SK-N-SH treated with all-trans-retinoic acid at 6 μM for 48 hours (cell line): Measurements from ENCODE around the gene GREB1.

ENCODE experiments used
- ATAC-seq: fragments of 200-7000 bp; cut with Tn5 transposase; 3 replicates; pipeline ENCODE4 v1.9.1; 2020; ENCODE audit warnings: mild to moderate bottlenecking, moderate library complexity
- ARNTL ChIP-seq: fragments of 450-650 bp; formaldehyde crosslinking; IDR thresholded peaks from 2 replicates; pipeline ENCODE4 v1.5.0; 2020; ENCODE audit warnings: low read depth, mild to moderate bottlenecking, moderate library complexity, borderline replicate concordance
- BACH2 ChIP-seq: fragments of 250-450 bp; sonication (Bioruptor Pico); IDR thresholded peaks from 2 replicates; pipeline ENCODE4 v1.9.0; 2021; ENCODE audit warnings: mild to moderate bottlenecking, borderline replicate concordance
- CREB5 ChIP-seq: fragments of 250-450 bp; sonication (Bioruptor Pico); IDR thresholded peaks from 2 replicates; pipeline ENCODE4 v1.5.1; 2020; ENCODE audit warnings: low read depth, mild to moderate bottlenecking, moderate library complexity
- CSDC2 ChIP-seq: fragments of 250-450 bp; sonication (Bioruptor Pico); IDR thresholded peaks from 2 replicates; pipeline ENCODE4 v1.5.0; 2020; ENCODE audit warnings: mild to moderate bottlenecking, moderate library complexity
- CSRNP3 ChIP-seq: fragments of 250-450 bp; sonication (Bioruptor Pico); IDR thresholded peaks from 2 replicates; pipeline ENCODE4 v1.5.1; 2021; ENCODE audit warnings: mild to moderate bottlenecking, moderate library complexity
- ESRRG ChIP-seq: fragments of 250-450 bp; sonication (Bioruptor Pico); IDR thresholded peaks from 2 replicates; pipeline ENCODE4 v1.6.1; 2021; ENCODE audit warnings: mild to moderate bottlenecking
- GLIS3 ChIP-seq: fragments of 250-450 bp; sonication (Bioruptor Pico); IDR thresholded peaks from 2 replicates; pipeline ENCODE4 v1.5.0; 2020; ENCODE audit warnings: mild to moderate bottlenecking, moderate library complexity
- ISL1 ChIP-seq: fragments of 250-450 bp; sonication (Bioruptor Pico); IDR thresholded peaks from 2 replicates; pipeline ENCODE4 v2.1.2; 2022; ENCODE audit warnings: mild to moderate bottlenecking, moderate library complexity
- OSR1 ChIP-seq: fragments of 250-450 bp; sonication (Bioruptor Pico); IDR thresholded peaks from 2 replicates; pipeline ENCODE4 v1.8.0; 2022; ENCODE audit warnings: moderate library complexity, mild to moderate bottlenecking, inconsistent platforms
- PATZ1 ChIP-seq: fragments of 250-450 bp; sonication (Bioruptor Pico); IDR thresholded peaks from 2 replicates; pipeline ENCODE4 v1.8.0; 2020; ENCODE audit warnings: mild to moderate bottlenecking, moderate library complexity, borderline replicate concordance
- POU6F1 ChIP-seq: fragments of 250-450 bp; sonication (Bioruptor Pico); IDR thresholded peaks from 2 replicates; pipeline ENCODE4 v1.8.0; 2021; ENCODE audit warnings: low read depth, mild to moderate bottlenecking, moderate library complexity, borderline replicate concordance
- PPARA ChIP-seq: fragments of 250-450 bp; sonication (Bioruptor Pico); IDR thresholded peaks from 2 replicates; pipeline ENCODE4 v1.5.0; 2020; ENCODE audit warnings: mild to moderate bottlenecking, borderline replicate concordance
- RARB ChIP-seq: fragments of 250-450 bp; sonication (Bioruptor Pico); IDR thresholded peaks from 2 replicates; pipeline ENCODE4 v1.8.0; 2021; ENCODE audit warnings: mild to moderate bottlenecking, moderate library complexity
- ZC3H10 ChIP-seq: fragments of 250-450 bp; sonication (Bioruptor Pico); IDR thresholded peaks from 2 replicates; pipeline ENCODE4 v1.5.1; 2021; ENCODE audit warnings: mild to moderate bottlenecking, moderate library complexity
- ZFP3 ChIP-seq: fragments of 250-450 bp; sonication (Bioruptor Pico); IDR thresholded peaks from 2 replicates; pipeline ENCODE4 v1.5.0; 2020; ENCODE audit warnings: mild to moderate bottlenecking, moderate library complexity
- ZFP30 ChIP-seq: fragments of 450-650 bp; formaldehyde crosslinking; IDR thresholded peaks from 2 replicates; pipeline ENCODE4 v1.5.0; 2022; ENCODE audit warnings: mild to moderate bottlenecking, moderate library complexity
- ZNF565 ChIP-seq: fragments of 450-650 bp; formaldehyde crosslinking; conservative IDR thresholded peaks from 2 replicates; pipeline ENCODE4 v1.5.0; 2020; ENCODE audit warnings: low read depth, mild to moderate bottlenecking, moderate library complexity
- ZNF70 ChIP-seq: fragments of 450-650 bp; formaldehyde crosslinking; IDR thresholded peaks from 2 replicates; pipeline ENCODE4 v1.5.0; 2020; ENCODE audit warnings: mild to moderate bottlenecking, moderate library complexity
- ZNF8 ChIP-seq: fragments of 450-650 bp; formaldehyde crosslinking; IDR thresholded peaks from 2 replicates; pipeline ENCODE4 v1.5.0; 2020; ENCODE audit warnings: mild to moderate bottlenecking, moderate library complexity
- TF ChIP-seq, protein P1 (sequence below): fragments of 250-450 bp; sonication (Bioruptor Pico); IDR thresholded peaks from 2 replicates; pipeline ENCODE4 v1.5.0; 2020; ENCODE audit warnings: mild to moderate bottlenecking, moderate library complexity

Gene GREB1

GRCh38 chr2:11655495-11655894 lies 121.7 kb downstream of the GREB1 start:
- no peak for TF ChIP-seq CSDC2 (CRISPR knock-in tag)
- TF ChIP-seq OSR1 (CRISPR knock-in tag): no peak
- no peak for TF ChIP-seq ZFP3
- no peak for TF ChIP-seq ARNTL (CRISPR knock-in tag)
- TF ChIP-seq POU6F1: no peak
- TF ChIP-seq, protein P1, sequence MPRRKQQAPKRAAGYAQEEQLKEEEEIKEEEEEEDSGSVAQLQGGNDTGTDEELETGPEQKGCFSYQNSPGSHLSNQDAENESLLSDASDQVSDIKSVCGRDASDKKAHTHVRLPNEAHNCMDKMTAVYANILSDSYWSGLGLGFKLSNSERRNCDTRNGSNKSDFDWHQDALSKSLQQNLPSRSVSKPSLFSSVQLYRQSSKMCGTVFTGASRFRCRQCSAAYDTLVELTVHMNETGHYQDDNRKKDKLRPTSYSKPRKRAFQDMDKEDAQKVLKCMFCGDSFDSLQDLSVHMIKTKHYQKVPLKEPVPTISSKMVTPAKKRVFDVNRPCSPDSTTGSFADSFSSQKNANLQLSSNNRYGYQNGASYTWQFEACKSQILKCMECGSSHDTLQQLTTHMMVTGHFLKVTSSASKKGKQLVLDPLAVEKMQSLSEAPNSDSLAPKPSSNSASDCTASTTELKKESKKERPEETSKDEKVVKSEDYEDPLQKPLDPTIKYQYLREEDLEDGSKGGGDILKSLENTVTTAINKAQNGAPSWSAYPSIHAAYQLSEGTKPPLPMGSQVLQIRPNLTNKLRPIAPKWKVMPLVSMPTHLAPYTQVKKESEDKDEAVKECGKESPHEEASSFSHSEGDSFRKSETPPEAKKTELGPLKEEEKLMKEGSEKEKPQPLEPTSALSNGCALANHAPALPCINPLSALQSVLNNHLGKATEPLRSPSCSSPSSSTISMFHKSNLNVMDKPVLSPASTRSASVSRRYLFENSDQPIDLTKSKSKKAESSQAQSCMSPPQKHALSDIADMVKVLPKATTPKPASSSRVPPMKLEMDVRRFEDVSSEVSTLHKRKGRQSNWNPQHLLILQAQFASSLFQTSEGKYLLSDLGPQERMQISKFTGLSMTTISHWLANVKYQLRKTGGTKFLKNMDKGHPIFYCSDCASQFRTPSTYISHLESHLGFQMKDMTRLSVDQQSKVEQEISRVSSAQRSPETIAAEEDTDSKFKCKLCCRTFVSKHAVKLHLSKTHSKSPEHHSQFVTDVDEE (CRISPR knock-in tag): no peak
- no peak for ATAC-seq

DNA sequence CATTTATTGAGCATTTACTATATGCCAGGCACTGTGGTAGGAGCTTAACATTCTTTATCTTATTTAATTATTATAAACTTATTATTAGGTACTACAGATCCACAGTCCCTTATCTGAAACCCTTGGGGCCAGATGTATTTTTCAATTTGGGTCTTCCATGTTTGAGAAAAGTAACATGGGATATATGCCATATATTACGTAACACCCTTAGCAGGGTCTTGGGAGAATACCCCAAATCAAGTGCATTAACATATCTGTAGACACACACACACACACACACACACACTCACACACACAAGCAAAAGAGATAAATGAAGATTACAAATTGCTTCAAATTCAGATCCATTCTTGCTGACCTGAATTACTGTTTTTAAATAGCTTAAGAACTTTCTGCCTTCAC lies 122.4 kb downstream of the GREB1 start:
- no peak for ATAC-seq
- TF ChIP-seq ISL1 (no peak), POU6F1 (no peak), ZNF70 (CRISPR knock-in tag) (no peak), CREB5 (no peak), ZNF565 (CRISPR knock-in tag) (no peak), ZNF8 (CRISPR knock-in tag) (no peak), BACH2 (CRISPR knock-in tag) (no peak), CSRNP3 (CRISPR knock-in tag) (no peak), GLIS3 (CRISPR knock-in tag) (no peak), RARB (CRISPR knock-in tag) (no peak), ESRRG (no peak), ZC3H10 (CRISPR knock-in tag) (no peak), ZFP30 (no peak), PPARA (no peak), ARNTL (CRISPR knock-in tag) (no peak), ZFP3 (no peak), PATZ1 (CRISPR knock-in tag) (no peak)
- TF ChIP-seq, protein P1 (CRISPR knock-in tag): no peak
